H9 (cell line): Measurements from ENCODE around the gene MAP7. TPM values are rescaled to one million over a fixed set of nuclear protein-coding genes. Genes with fewer than 3 reads are reported as not detected.

Experiments
- DNase-seq: peaks from one replicate; pipeline ENCODE4 v3.0.0-alpha.2; 2017
- H2AFZ ChIP-seq: one replicate; pipeline ENCODE4 v1.6.1; 2013; ENCODE audit warnings: mild to moderate bottlenecking, low read length, control low read depth, moderate library complexity
- H2AK5ac ChIP-seq: 2 replicates; pipeline ENCODE4 v1.6.1; 2013; ENCODE audit warnings: low read length, control low read depth, mixed read lengths; ENCODE audit not compliant: insufficient read length
- H2BK120ac ChIP-seq: one replicate; pipeline ENCODE4 v1.6.1; 2013; ENCODE audit warnings: low read depth, mild to moderate bottlenecking, low read length, control low read depth, inconsistent platforms; ENCODE audit not compliant: poor library complexity, severe bottlenecking
- H2BK12ac ChIP-seq: 2 replicates; pipeline ENCODE4 v1.6.1; 2013; ENCODE audit warnings: low read length, control low read depth, mixed read lengths, low read depth; ENCODE audit not compliant: insufficient read length
- H2BK15ac ChIP-seq: 2 replicates; pipeline ENCODE4 v1.6.1; 2013; ENCODE audit warnings: low read depth, low read length, control low read depth
- H2BK20ac ChIP-seq: one replicate; pipeline ENCODE4 v1.6.1; 2013; ENCODE audit warnings: low read depth, mild to moderate bottlenecking, low read length, control low read depth, inconsistent platforms; ENCODE audit not compliant: poor library complexity, severe bottlenecking
- H2BK5ac ChIP-seq: 2 replicates; pipeline ENCODE4 v1.6.1; 2013; ENCODE audit warnings: low read length, control low read depth, mixed read lengths; ENCODE audit not compliant: insufficient read length
- H3K14ac ChIP-seq: 2 replicates; pipeline ENCODE4 v1.6.1; 2013; ENCODE audit warnings: low read length, control low read depth; ENCODE audit not compliant: insufficient read depth
- H3K18ac ChIP-seq: 2 replicates; pipeline ENCODE4 v1.6.1; 2013; ENCODE audit warnings: low read depth, mild to moderate bottlenecking, mixed read lengths, low read length, control low read depth; ENCODE audit not compliant: insufficient read length
- H3K23ac ChIP-seq: 2 replicates; pipeline ENCODE4 v1.6.1; 2013; ENCODE audit warnings: low read length, control low read depth, mixed read lengths, low read depth; ENCODE audit not compliant: insufficient read length
- H3K23me2 ChIP-seq: 2 replicates; pipeline ENCODE4 v1.6.1; 2013; ENCODE audit warnings: low read depth, mild to moderate bottlenecking, mixed read lengths, low read length, control low read depth; ENCODE audit not compliant: insufficient read length, poor library complexity, severe bottlenecking
- H3K27ac ChIP-seq: 2 replicates; pipeline ENCODE4 v1.5.1; 2013; ENCODE audit warnings: low read length, control low read depth, mixed read lengths, low read depth; ENCODE audit not compliant: insufficient read length
- H3K27me3 ChIP-seq: 2 replicates; pipeline ENCODE4 v1.6.1; 2013; ENCODE audit warnings: low read length, control low read depth, inconsistent platforms; ENCODE audit not compliant: insufficient read depth
- H3K4ac ChIP-seq: 2 replicates; pipeline ENCODE4 v1.6.1; 2013; ENCODE audit warnings: low read depth, mild to moderate bottlenecking, control low read depth, inconsistent platforms, low read length, moderate library complexity
- H3K4me1 ChIP-seq: 2 replicates; pipeline ENCODE4 v1.6.1; 2013; ENCODE audit warnings: low read length, control low read depth, inconsistent platforms; ENCODE audit not compliant: insufficient read depth
- H3K4me2 ChIP-seq: 2 replicates; pipeline ENCODE4 v1.6.1; 2013; ENCODE audit warnings: low read length, control low read depth, mixed read lengths; ENCODE audit not compliant: insufficient read length, insufficient read depth
- H3K56ac ChIP-seq: 2 replicates; pipeline ENCODE4 v1.6.1; 2013; ENCODE audit warnings: low read depth, mild to moderate bottlenecking, mixed read lengths, low read length, control low read depth; ENCODE audit not compliant: insufficient read length
- H3K79me1 ChIP-seq: 2 replicates; pipeline ENCODE4 v1.6.1; 2013; ENCODE audit warnings: low read depth, mild to moderate bottlenecking, moderate library complexity, low read length, control low read depth, inconsistent platforms; ENCODE audit not compliant: insufficient read depth, poor library complexity, severe bottlenecking
- H3K79me2 ChIP-seq: 2 replicates; pipeline ENCODE4 v1.6.1; 2013; ENCODE audit warnings: low read length, control low read depth, inconsistent platforms; ENCODE audit not compliant: insufficient read depth
- H3K9ac ChIP-seq: 2 replicates; pipeline ENCODE4 v1.6.1; 2013; ENCODE audit warnings: low read length, control low read depth, mixed read lengths; ENCODE audit not compliant: insufficient read length; ENCODE audit errors: extremely low read depth
- H3K9me3 ChIP-seq: one replicate; pipeline ENCODE4 v1.6.1; 2013; ENCODE audit warnings: low read depth, low read length, inconsistent platforms; ENCODE audit not compliant: control insufficient read depth
- H3T11ph ChIP-seq: one replicate; pipeline ENCODE4 v1.6.1; 2013; ENCODE audit warnings: mild to moderate bottlenecking, low read length, control low read depth, inconsistent platforms
- H4K20me1 ChIP-seq: one replicate; pipeline ENCODE4 v1.6.1; 2013; ENCODE audit not compliant: control insufficient read depth, insufficient read length, insufficient read depth
- H4K5ac ChIP-seq: 2 replicates; pipeline ENCODE4 v1.6.1; 2013; ENCODE audit warnings: low read depth, mild to moderate bottlenecking, mixed read lengths, low read length, control low read depth; ENCODE audit not compliant: insufficient read length
- H4K8ac ChIP-seq: replicated peaks from 2 replicates; pipeline ENCODE4 v1.6.1; 2013; ENCODE audit warnings: low read length, control low read depth, mixed read lengths, low read depth; ENCODE audit not compliant: insufficient read length
- H4K91ac ChIP-seq: 2 replicates; pipeline ENCODE4 v1.6.1; 2013; ENCODE audit warnings: low read depth, mild to moderate bottlenecking, moderate library complexity, mixed read lengths, low read length, control low read depth; ENCODE audit not compliant: insufficient read length
- H3K27ac Mint-ChIP-seq, 3 experiments: 2 replicates in 2 of 3; 3 replicates in 1 of 3; pipeline ENCODE4 v1.8.0; 2020 to 2021; ENCODE audit warnings: mixed read lengths in 3 of 3, mild to moderate bottlenecking in 1 of 3, moderate library complexity in 1 of 3
- H3K27me3 Mint-ChIP-seq: 2 replicates; pipeline ENCODE4 v1.8.0; 2021; ENCODE audit warnings: low read depth, mild to moderate bottlenecking, moderate library complexity, mixed read lengths
- H3K36me3 Mint-ChIP-seq, 3 experiments: 2 replicates in 2 of 3; 3 replicates in 1 of 3; pipeline ENCODE4 v1.8.0; 2020 to 2021; ENCODE audit warnings: low read depth in 3 of 3, mixed read lengths in 3 of 3; ENCODE audit not compliant: insufficient read depth in 1 of 3
- H3K4me1 Mint-ChIP-seq, 2 experiments: 2 replicates each; pipeline ENCODE4 v1.8.0; 2020; ENCODE audit warnings: mixed read lengths in 2 of 2
- H3K4me3 Mint-ChIP-seq, 2 experiments: 2 replicates in 1 of 2; 3 replicates in 1 of 2; pipeline ENCODE4 v1.8.0; 2020 to 2021; ENCODE audit warnings: mild to moderate bottlenecking in 2 of 2, mixed read lengths in 2 of 2, moderate library complexity in 1 of 2
- H3K9me3 Mint-ChIP-seq, 2 experiments: 2 replicates in 1 of 2; 3 replicates in 1 of 2; pipeline ENCODE4 v1.8.0; 2020; ENCODE audit warnings: mild to moderate bottlenecking in 2 of 2, mixed read lengths in 2 of 2, moderate library complexity in 1 of 2
- WGBS: extraction: QIAGEN DNeasy Blood & Tissue Kit; methylation state at CpG from one replicate; pipeline ENCODE4 v1.1.7; 2013; ENCODE audit warnings: missing lambda C conversion rate, low lambda C conversion rate, mixed read lengths; ENCODE audit not compliant: insufficient read length; ENCODE audit errors: extremely low coverage; 5-methylcytosine and 5-hydroxymethylcytosine counted together
- total RNA-seq: library from RNA; stranded (reverse); gene quantifications from 2 replicates; pipeline ENCODE4 v1.2.1, GENCODE V29; 2021
- TF ChIP-seq, protein P1 (sequence below): fragments of 200-600 bp; sonication (generic); conservative IDR thresholded peaks from 3 replicates; pipeline ENCODE4 v1.8.0; 2021; ENCODE audit warnings: antibody characterized with exemption, mild to moderate bottlenecking

The MAP7 gene
- total RNA-seq, 1 experiment from 2014 or later, result 51.1 TPM

DNA sequence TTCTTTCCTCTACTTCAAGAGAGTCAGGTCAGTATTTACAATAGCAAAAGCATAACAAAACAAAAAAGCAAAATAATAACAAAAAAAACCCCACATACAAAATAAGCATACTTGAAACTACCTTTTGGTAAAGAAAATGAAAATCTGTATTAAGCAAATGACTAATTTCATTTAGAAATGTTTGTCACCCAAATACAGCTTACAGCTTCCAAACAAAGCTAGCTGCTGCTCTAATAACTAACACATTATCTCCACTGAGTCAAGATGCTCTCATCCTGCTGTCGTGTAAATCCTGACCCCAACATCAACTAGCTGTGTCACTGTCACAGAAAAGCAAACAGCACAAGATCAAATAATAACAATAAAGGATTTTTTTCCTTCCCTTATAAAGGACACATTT, 21.7 kb downstream of the MAP7 start:
- H3K36me3 Mint-ChIP-seq, result peaks cover 0 to 2% (median 0%) of the 10 kb centered on the region in 3 experiments; a peak in 1 of 7 replicates

More for the DNA sequence above, 21.7 kb downstream of the MAP7 start:
- Histone ChIP-seq H4K20me1 (no peaks in the 10 kb centered on the region), H4K5ac (no peak overlapping the region), H3K14ac (no peak overlapping the region), H4K91ac (no peak overlapping the region), H3K9ac (no peak overlapping the region), H3K4me2 (no peak overlapping the region), H3K27ac (no peak overlapping the region), H2BK12ac (no peak overlapping the region), H3K4ac (no peak overlapping the region), H4K8ac (no peak overlapping the region), H3K27me3 (no peaks in the 10 kb centered on the region), H2AK5ac (no peak overlapping the region), H3K9me3 (no peaks in the 10 kb centered on the region), H3K79me2 (peaks cover 7% of the 10 kb centered on the region; the same call in 1 of the 2 replicates), H3K4me1 (peaks cover 20% of the 10 kb centered on the region), H3K23ac (no peak overlapping the region), H2BK5ac (no peak overlapping the region), H3T11ph (no peak overlapping the region), H2BK120ac (no peak overlapping the region), H3K79me1 (no peaks in the 10 kb centered on the region), H3K18ac (no peak overlapping the region), H2BK20ac (no peak overlapping the region), H3K23me2 (no peaks in the 10 kb centered on the region), H3K56ac (no peak overlapping the region), H2AFZ (no peak overlapping the region), H2BK15ac (no peak overlapping the region)
- H3K9me3 Mint-ChIP-seq, result no peaks in the 10 kb centered on the region
- peaks cover 59 to 78% of the 10 kb centered on the region in 2 experiments for H3K4me1 Mint-ChIP-seq
- no peaks in the 10 kb centered on the region for H3K27me3 Mint-ChIP-seq
- H3K4me3 Mint-ChIP-seq, result no peak overlapping the region
- DNase-seq, result no peak
- peak overlapping the region in 1 of 3 experiments; percentile 41; a peak in 2 of 7 replicates for H3K27ac Mint-ChIP-seq
- no CpG with 5 or more reads among the region's 1 CpG for WGBS
- TF ChIP-seq, protein P1, sequence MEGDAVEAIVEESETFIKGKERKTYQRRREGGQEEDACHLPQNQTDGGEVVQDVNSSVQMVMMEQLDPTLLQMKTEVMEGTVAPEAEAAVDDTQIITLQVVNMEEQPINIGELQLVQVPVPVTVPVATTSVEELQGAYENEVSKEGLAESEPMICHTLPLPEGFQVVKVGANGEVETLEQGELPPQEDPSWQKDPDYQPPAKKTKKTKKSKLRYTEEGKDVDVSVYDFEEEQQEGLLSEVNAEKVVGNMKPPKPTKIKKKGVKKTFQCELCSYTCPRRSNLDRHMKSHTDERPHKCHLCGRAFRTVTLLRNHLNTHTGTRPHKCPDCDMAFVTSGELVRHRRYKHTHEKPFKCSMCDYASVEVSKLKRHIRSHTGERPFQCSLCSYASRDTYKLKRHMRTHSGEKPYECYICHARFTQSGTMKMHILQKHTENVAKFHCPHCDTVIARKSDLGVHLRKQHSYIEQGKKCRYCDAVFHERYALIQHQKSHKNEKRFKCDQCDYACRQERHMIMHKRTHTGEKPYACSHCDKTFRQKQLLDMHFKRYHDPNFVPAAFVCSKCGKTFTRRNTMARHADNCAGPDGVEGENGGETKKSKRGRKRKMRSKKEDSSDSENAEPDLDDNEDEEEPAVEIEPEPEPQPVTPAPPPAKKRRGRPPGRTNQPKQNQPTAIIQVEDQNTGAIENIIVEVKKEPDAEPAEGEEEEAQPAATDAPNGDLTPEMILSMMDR, result no peak
